Retinal pigment epithelial cell (primary cell): ENCODE results near the gene LIG1.
A peak's percentile ranks its signal among the peaks of the same experiment; 100 is the strongest.

Experiments used
- DNase-seq: peaks from one replicate; pipeline ENCODE4 v3.0.0-alpha.2; 2010; ENCODE audit warnings: low read depth
- H3K4me3 ChIP-seq: 2 replicates; pipeline ENCODE4 v1.5.1; 2011; ENCODE audit warnings: mild to moderate bottlenecking, low read length, control low read depth, moderate library complexity
- TF ChIP-seq, protein P1 (sequence below): conservative IDR thresholded peaks from 2 replicates; pipeline ENCODE4 v1.5.1; 2011; ENCODE audit warnings: low read depth, low read length, control low read depth, inconsistent platforms

LIG1 gene

DNA sequence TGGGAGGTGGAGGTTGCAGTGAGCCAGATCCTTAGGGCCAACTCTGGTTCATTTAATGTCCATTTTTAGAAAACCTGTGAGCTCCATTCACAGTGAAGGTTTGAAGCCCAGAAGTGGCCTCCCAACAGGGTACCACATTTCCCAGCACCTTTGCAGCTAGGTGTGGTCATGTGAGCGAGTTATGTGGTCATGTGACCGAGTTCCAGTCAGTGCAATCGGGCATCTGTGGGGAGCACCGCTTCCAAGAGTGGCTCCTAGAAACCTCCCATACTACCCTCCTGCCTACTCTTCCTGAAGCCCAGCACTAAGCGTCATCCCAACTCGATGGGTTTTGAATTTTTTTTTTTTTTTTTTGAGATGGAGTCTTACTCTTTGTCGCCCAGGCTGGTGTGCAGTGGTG lies 58.9 kb downstream of the LIG1 start:
- TF ChIP-seq, protein P1, sequence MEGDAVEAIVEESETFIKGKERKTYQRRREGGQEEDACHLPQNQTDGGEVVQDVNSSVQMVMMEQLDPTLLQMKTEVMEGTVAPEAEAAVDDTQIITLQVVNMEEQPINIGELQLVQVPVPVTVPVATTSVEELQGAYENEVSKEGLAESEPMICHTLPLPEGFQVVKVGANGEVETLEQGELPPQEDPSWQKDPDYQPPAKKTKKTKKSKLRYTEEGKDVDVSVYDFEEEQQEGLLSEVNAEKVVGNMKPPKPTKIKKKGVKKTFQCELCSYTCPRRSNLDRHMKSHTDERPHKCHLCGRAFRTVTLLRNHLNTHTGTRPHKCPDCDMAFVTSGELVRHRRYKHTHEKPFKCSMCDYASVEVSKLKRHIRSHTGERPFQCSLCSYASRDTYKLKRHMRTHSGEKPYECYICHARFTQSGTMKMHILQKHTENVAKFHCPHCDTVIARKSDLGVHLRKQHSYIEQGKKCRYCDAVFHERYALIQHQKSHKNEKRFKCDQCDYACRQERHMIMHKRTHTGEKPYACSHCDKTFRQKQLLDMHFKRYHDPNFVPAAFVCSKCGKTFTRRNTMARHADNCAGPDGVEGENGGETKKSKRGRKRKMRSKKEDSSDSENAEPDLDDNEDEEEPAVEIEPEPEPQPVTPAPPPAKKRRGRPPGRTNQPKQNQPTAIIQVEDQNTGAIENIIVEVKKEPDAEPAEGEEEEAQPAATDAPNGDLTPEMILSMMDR, result no peak
- no peak overlapping the region for H3K4me3 ChIP-seq

DNA sequence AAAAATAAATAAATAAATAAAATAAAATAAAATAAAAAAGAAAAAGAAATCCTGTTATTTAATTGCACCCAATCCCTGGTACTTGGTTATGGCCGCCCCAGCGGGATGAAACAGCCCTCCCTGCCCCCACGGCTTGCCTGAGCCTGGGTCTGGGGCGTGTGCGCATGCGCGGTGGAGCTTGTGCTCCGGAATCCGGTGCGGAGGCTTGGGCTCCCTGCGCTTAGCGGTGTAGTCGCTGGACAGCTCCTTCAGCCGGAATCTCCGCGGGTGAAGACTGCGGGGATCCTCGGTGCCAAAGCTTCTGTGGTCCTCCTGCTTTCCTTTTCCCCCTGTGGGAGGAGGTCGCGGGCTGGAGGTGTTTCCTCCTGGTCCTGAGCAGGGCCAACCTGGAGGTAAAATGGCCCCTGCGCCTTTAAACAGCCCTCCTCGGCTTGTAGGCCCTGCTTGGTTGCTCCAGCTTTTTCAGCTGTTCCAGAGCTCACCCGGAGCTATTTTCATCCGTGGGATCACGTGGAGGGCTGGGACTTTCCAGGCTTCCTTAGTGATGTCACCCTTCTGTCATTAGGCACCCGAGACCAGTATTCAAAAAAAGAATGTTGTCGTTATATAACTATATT lies 59.7 kb downstream of the LIG1 start, which contains the start of gene PLA2G4C:
PLA2G4C (minus strand) TSS at position 468 of the 617 bp plus-strand sequence. CDS start 4,288 bp downstream, outside the sequence.
- peak; percentile 55 for DNase-seq
- TF ChIP-seq, protein P1, result no peak
- H3K4me3 ChIP-seq, result peak within 1 kb of the TSS; percentile 47

More for the DNA sequence above, 58.9 kb downstream of the LIG1 start:
- DNase-seq, result no peak

GRCh38 chr19:48108997-48109782 lies 61.0 kb downstream of the LIG1 start:
- DNase-seq, result no peak
- no peak overlapping the region for H3K4me3 ChIP-seq
- TF ChIP-seq, protein P1, result no peak

- TF ChIP-seq, protein P1, result no peak
- DNase-seq, result no peak
These were observed 66.2 kb downstream of the LIG1 start for GRCh38 chr19:48103922-48104321.

GRCh38 chr19:48102870-48103751 lies 67.0 kb downstream of the LIG1 start:
- H3K4me3 ChIP-seq, result no peak overlapping the region
- TF ChIP-seq, protein P1, result peak; percentile 73
- DNase-seq, result no peak

More at GRCh38 chr19:48103922-48104321, 66.2 kb downstream of the LIG1 start:
- no peak overlapping the region for H3K4me3 ChIP-seq

DNA sequence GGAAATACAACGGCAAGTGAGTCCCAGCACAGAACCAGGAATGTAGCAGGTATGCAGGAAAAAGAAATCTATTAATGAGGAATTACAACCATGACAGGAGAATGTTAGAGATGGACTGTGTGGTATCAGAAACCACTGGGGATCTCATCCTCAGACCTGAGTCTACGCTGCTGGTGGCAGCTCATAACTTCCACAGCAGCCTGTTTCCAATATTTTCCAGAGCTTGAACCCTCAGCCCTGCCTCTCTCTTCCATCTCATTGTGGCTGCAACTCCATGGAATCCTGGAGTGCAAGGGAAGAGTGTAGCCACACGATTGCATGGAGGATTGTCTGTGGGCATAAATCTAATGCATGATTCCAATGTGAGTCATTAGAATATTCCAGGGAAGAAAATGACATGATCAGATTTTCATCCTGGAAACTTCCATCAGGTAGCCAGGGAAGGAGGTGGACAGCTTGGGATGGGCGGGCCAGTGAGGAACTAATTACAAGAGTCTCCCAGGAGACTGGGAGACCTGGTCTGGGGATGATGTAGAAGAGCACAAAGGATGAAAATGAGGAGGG lies 74.5 kb downstream of the LIG1 start:
- H3K4me3 ChIP-seq, result no peak overlapping the region
- DNase-seq, result no peak
- TF ChIP-seq, protein P1, result no peak
